ENCODE measurements around the gene UTP4. TPM values are rescaled to one million over a fixed set of nuclear protein-coding genes. Genes with fewer than 3 reads are reported as not detected.

The UTP4 gene
- total and polyA plus RNA-seq, 2 donors = 18.5 to 19.4 TPM

GRCh38 chr16:69114976-69115355, 17.5 kb upstream of the UTP4 start:
- H3K4me3 ChIP-seq (ENCODE audit: low read length in 2 of 2) = no peak overlapping the region
- WGBS = 98% methylated on average over 6 of the region's 6 CpGs
- peaks cover 35 to 47% of the 10 kb centered on the region in 2 donors for H3K36me3 ChIP-seq (ENCODE audit: control insufficient read depth in 2 of 2, insufficient read depth in 2 of 2, low read length in 1 of 2)
- peaks cover 27 to 42% of the 10 kb centered on the region in 2 donors for H3K4me1 ChIP-seq (ENCODE audit: control insufficient read depth in 2 of 2, insufficient read depth in 2 of 2, low read length in 2 of 2)
- no peak overlapping the region for H3K27ac ChIP-seq (ENCODE audit: low read depth in 1 of 2, low read length in 1 of 2)
- no peaks in the 10 kb centered on the region for H3K27me3 ChIP-seq (ENCODE audit: control insufficient read depth in 2 of 2, insufficient read depth in 1 of 2, low read length in 1 of 2)
- no peaks in the 10 kb centered on the region for H3K9me3 ChIP-seq (ENCODE audit: control insufficient read depth in 2 of 2, insufficient read depth in 1 of 2, low read length in 1 of 2)
- DNase-seq (ENCODE audit: low read depth in 6 of 9, low spot score in 9 of 9) = no peak

DNA sequence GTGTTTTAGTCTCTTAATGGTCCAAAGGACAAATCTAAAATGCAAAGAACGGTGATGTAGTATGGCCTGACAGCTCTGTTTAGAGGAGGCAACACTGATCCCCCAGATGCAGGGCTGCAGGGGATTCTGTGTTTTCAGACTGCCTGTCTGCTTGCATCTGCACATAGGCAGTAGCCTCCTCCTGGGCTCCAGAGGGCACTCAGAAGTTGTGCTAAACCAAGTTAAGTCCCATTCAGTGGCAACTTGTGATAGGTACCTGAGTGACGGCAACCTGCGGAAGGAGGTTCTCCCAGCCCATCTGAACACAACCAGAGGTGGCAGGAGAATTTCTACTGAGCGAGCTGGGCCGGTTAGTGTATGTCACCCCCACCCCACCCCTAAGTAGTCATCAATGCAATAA, 17.1 kb upstream of the UTP4 start:
- Histone ChIP-seq H3K9me3 (ENCODE audit: control insufficient read depth in 2 of 2, insufficient read depth in 1 of 2, low read length in 1 of 2) (no peaks in the 10 kb centered on the region), H3K36me3 (ENCODE audit: control insufficient read depth in 2 of 2, insufficient read depth in 2 of 2, low read length in 1 of 2) (peaks cover 39 to 51% of the 10 kb centered on the region in 2 donors), H3K4me1 (ENCODE audit: control insufficient read depth in 2 of 2, insufficient read depth in 2 of 2, low read length in 2 of 2) (peaks cover 27 to 42% of the 10 kb centered on the region in 2 donors), H3K27me3 (ENCODE audit: control insufficient read depth in 2 of 2, insufficient read depth in 1 of 2, low read length in 1 of 2) (no peaks in the 10 kb centered on the region), H3K4me3 (ENCODE audit: low read length in 2 of 2) (no peak overlapping the region), H3K27ac (ENCODE audit: low read depth in 1 of 2, low read length in 1 of 2) (peak overlapping the region in 1 of 2 donors; percentile 34)
- DNase-seq (ENCODE audit: low read depth in 6 of 9, low spot score in 9 of 9) = no peak
- 93% methylated on average over 5 of the region's 5 CpGs for WGBS

DNA sequence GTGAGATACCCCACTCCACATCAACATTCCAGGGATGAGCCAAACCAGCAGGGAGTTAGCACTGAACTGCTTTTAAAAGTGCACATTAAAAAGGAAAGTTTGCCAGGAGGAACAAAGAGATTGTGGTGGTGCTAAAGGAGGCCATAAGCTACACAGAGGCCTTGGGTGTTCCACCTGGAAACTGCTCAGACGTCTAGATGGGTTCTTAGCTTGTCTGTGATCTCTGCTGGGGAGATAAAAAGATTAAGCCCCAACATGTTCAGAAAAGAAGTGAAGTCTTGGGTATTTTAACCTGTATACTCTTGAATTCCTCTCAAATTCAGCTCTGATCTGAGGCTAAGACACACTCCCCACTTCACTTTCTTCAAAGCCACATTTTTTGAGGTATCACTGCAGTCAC, 16.6 kb upstream of the UTP4 start:
- H3K36me3 ChIP-seq (ENCODE audit: control insufficient read depth in 2 of 2, insufficient read depth in 2 of 2, low read length in 1 of 2) = peaks cover 44 to 53% of the 10 kb centered on the region in 2 donors

DNA sequence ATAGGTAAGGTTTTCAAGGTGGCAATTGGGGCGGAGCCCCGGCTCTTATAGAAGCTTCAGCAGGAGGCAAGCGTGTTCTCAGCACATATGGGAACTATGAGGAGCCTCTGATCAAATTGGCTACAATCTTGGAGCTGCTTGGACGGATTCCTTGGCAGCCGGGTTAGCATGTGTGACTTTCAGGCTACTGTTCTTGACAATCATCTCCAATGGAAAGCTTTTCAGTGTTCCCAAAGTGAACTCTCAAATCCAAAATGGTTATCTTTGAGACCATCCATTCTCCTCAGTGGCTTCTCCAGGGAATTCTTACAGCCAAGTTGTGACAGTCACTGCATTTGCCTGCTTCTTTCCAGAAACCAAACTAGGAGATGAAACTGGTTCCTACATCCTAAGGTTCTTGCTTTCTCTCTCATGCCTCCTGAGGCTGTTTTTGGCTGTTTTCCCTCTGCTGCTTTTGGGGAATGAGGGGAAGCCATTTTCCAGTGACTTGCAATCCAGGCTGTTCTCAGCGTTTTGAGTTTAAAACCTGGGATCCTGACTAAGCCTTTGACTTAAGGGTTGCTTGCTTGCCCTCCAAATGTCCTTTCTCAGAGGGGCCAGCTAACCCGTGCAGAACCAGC, 16.1 kb upstream of the UTP4 start:
- Histone ChIP-seq H3K4me1 (ENCODE audit: control insufficient read depth in 2 of 2, insufficient read depth in 2 of 2, low read length in 2 of 2) (peaks cover 27 to 42% of the 10 kb centered on the region in 2 donors), H3K27ac (ENCODE audit: low read depth in 1 of 2, low read length in 1 of 2) (peak overlapping the region; percentile 31 to 34), H3K27me3 (ENCODE audit: control insufficient read depth in 2 of 2, insufficient read depth in 1 of 2, low read length in 1 of 2) (no peaks in the 10 kb centered on the region), H3K9me3 (ENCODE audit: control insufficient read depth in 2 of 2, insufficient read depth in 1 of 2, low read length in 1 of 2) (no peaks in the 10 kb centered on the region), H3K4me3 (ENCODE audit: low read length in 2 of 2) (no peak overlapping the region), H3K36me3 (ENCODE audit: control insufficient read depth in 2 of 2, insufficient read depth in 2 of 2, low read length in 1 of 2) (peaks cover 48 to 57% of the 10 kb centered on the region in 2 donors)
- WGBS = 92% methylated on average over 7 of the region's 7 CpGs
- DNase-seq (ENCODE audit: low read depth in 6 of 9, low spot score in 9 of 9) = peak in 1 of 9 donors; percentile 20

More for the DNA sequence above, 16.6 kb upstream of the UTP4 start:
- H3K4me1 ChIP-seq (ENCODE audit: control insufficient read depth in 2 of 2, insufficient read depth in 2 of 2, low read length in 2 of 2) = peaks cover 27 to 42% of the 10 kb centered on the region in 2 donors
- peak in 2 of 9 donors; percentile 57 to 76 for DNase-seq (ENCODE audit: low read depth in 6 of 9, low spot score in 9 of 9)
- H3K27ac ChIP-seq (ENCODE audit: low read depth in 1 of 2, low read length in 1 of 2) = peak overlapping the region in 1 of 2 donors; percentile 34
- WGBS = 8% methylated on average over 1 of the region's 1 CpG
- no peaks in the 10 kb centered on the region for H3K9me3 ChIP-seq (ENCODE audit: control insufficient read depth in 2 of 2, insufficient read depth in 1 of 2, low read length in 1 of 2)
- H3K27me3 ChIP-seq (ENCODE audit: control insufficient read depth in 2 of 2, insufficient read depth in 1 of 2, low read length in 1 of 2) = no peaks in the 10 kb centered on the region
- H3K4me3 ChIP-seq (ENCODE audit: low read length in 2 of 2) = no peak overlapping the region

GRCh38 chr16:69116906-69117305, 15.5 kb upstream of the UTP4 start:
- Histone ChIP-seq H3K36me3 (ENCODE audit: control insufficient read depth in 2 of 2, insufficient read depth in 2 of 2, low read length in 1 of 2) (peaks cover 45 to 57% of the 10 kb centered on the region in 2 donors), H3K9me3 (ENCODE audit: control insufficient read depth in 2 of 2, insufficient read depth in 1 of 2, low read length in 1 of 2) (no peaks in the 10 kb centered on the region), H3K27ac (ENCODE audit: low read depth in 1 of 2, low read length in 1 of 2) (peak overlapping the region in 1 of 2 donors; percentile 34), H3K4me3 (ENCODE audit: low read length in 2 of 2) (no peak overlapping the region), H3K4me1 (ENCODE audit: control insufficient read depth in 2 of 2, insufficient read depth in 2 of 2, low read length in 2 of 2) (peaks cover 27 to 42% of the 10 kb centered on the region in 2 donors), H3K27me3 (ENCODE audit: control insufficient read depth in 2 of 2, insufficient read depth in 1 of 2, low read length in 1 of 2) (no peaks in the 10 kb centered on the region)
- DNase-seq (ENCODE audit: low read depth in 6 of 9, low spot score in 9 of 9) = peak in 1 of 9 donors; percentile 68
- 43% methylated on average over 6 of the region's 6 CpGs for WGBS

DNA sequence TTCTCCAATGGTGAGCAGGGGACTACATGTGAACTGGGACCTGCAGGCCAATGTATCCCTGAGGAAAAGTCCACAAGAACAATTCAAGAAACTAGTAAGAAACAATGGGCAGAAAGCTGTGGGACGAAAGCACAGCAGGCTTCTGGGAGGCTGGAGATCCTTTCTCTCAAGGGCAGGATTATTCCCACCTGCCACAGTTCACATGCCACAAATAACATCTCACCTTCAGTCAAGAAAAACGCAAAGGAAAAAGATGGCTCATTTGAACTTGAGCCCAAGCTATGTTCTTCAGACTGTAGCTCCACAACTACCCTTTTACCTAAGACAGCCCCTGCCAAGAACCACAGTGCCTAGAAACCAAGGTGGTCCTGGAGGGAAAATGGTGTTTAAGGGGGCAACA, 14.0 kb upstream of the UTP4 start:
- Histone ChIP-seq H3K27me3 (ENCODE audit: control insufficient read depth in 2 of 2, insufficient read depth in 1 of 2, low read length in 1 of 2) (no peaks in the 10 kb centered on the region), H3K4me3 (ENCODE audit: low read length in 2 of 2) (no peak overlapping the region), H3K27ac (ENCODE audit: low read depth in 1 of 2, low read length in 1 of 2) (no peak overlapping the region), H3K4me1 (ENCODE audit: control insufficient read depth in 2 of 2, insufficient read depth in 2 of 2, low read length in 2 of 2) (peaks cover 27 to 35% of the 10 kb centered on the region in 2 donors), H3K9me3 (ENCODE audit: control insufficient read depth in 2 of 2, insufficient read depth in 1 of 2, low read length in 1 of 2) (no peaks in the 10 kb centered on the region), H3K36me3 (ENCODE audit: control insufficient read depth in 2 of 2, insufficient read depth in 2 of 2, low read length in 1 of 2) (peaks cover 45 to 60% of the 10 kb centered on the region in 2 donors)
- no peak for DNase-seq (ENCODE audit: low read depth in 6 of 9, low spot score in 9 of 9)
- WGBS = 98% methylated on average over 2 of the region's 2 CpGs

GRCh38 chr16:69118994-69119393, 13.5 kb upstream of the UTP4 start:
- peaks cover 41 to 58% of the 10 kb centered on the region in 2 donors for H3K36me3 ChIP-seq (ENCODE audit: control insufficient read depth in 2 of 2, insufficient read depth in 2 of 2, low read length in 1 of 2)
- no peak overlapping the region for H3K4me3 ChIP-seq (ENCODE audit: low read length in 2 of 2)
- WGBS = 96% methylated on average over 2 of the region's 2 CpGs
- peaks cover 27 to 35% of the 10 kb centered on the region in 2 donors for H3K4me1 ChIP-seq (ENCODE audit: control insufficient read depth in 2 of 2, insufficient read depth in 2 of 2, low read length in 2 of 2)
- H3K27me3 ChIP-seq (ENCODE audit: control insufficient read depth in 2 of 2, insufficient read depth in 1 of 2, low read length in 1 of 2) = no peaks in the 10 kb centered on the region
- no peak for DNase-seq (ENCODE audit: low read depth in 6 of 9, low spot score in 9 of 9)
- H3K27ac ChIP-seq (ENCODE audit: low read depth in 1 of 2, low read length in 1 of 2) = no peak overlapping the region
- no peaks in the 10 kb centered on the region for H3K9me3 ChIP-seq (ENCODE audit: control insufficient read depth in 2 of 2, insufficient read depth in 1 of 2, low read length in 1 of 2)

GRCh38 chr16:69119536-69119935, 12.9 kb upstream of the UTP4 start:
- Histone ChIP-seq H3K27ac (ENCODE audit: low read depth in 1 of 2, low read length in 1 of 2) (no peak overlapping the region), H3K4me1 (ENCODE audit: control insufficient read depth in 2 of 2, insufficient read depth in 2 of 2, low read length in 2 of 2) (peaks cover 27 to 35% of the 10 kb centered on the region in 2 donors), H3K36me3 (ENCODE audit: control insufficient read depth in 2 of 2, insufficient read depth in 2 of 2, low read length in 1 of 2) (peaks cover 35 to 54% of the 10 kb centered on the region in 2 donors), H3K4me3 (ENCODE audit: low read length in 2 of 2) (no peak overlapping the region), H3K27me3 (ENCODE audit: control insufficient read depth in 2 of 2, insufficient read depth in 1 of 2, low read length in 1 of 2) (no peaks in the 10 kb centered on the region), H3K9me3 (ENCODE audit: control insufficient read depth in 2 of 2, insufficient read depth in 1 of 2, low read length in 1 of 2) (no peaks in the 10 kb centered on the region)
- 99% methylated on average over 2 of the region's 2 CpGs for WGBS
- DNase-seq (ENCODE audit: low read depth in 6 of 9, low spot score in 9 of 9) = no peak

GRCh38 chr16:69120096-69120664, 12.3 kb upstream of the UTP4 start:
- no peaks in the 10 kb centered on the region for H3K27me3 ChIP-seq (ENCODE audit: control insufficient read depth in 2 of 2, insufficient read depth in 1 of 2, low read length in 1 of 2)
- H3K4me3 ChIP-seq (ENCODE audit: low read length in 2 of 2) = no peak overlapping the region
- no peaks in the 10 kb centered on the region for H3K9me3 ChIP-seq (ENCODE audit: control insufficient read depth in 2 of 2, insufficient read depth in 1 of 2, low read length in 1 of 2)
- H3K27ac ChIP-seq (ENCODE audit: low read depth in 1 of 2, low read length in 1 of 2) = no peak overlapping the region
- peaks cover 32 to 48% of the 10 kb centered on the region in 2 donors for H3K36me3 ChIP-seq (ENCODE audit: control insufficient read depth in 2 of 2, insufficient read depth in 2 of 2, low read length in 1 of 2)
- 97% methylated on average over 19 of the region's 19 CpGs for WGBS
- H3K4me1 ChIP-seq (ENCODE audit: control insufficient read depth in 2 of 2, insufficient read depth in 2 of 2, low read length in 2 of 2) = peaks cover 24 to 31% of the 10 kb centered on the region in 2 donors
- DNase-seq (ENCODE audit: low read depth in 6 of 9, low spot score in 9 of 9) = no peak

Data from thymus (tissue), 11 donors.